NOMO-1 treated with DMSO at 0.1 percent for 48 hours (cell line): Measurements from ENCODE around the gene NUCB1.

Experiments used
- DNase-seq: peaks from one replicate; lab custom pipeline; 2025; ENCODE audit not compliant: unreplicated experiment; lab: John Stamatoyannopoulos, UW

Gene NUCB1

DNA sequence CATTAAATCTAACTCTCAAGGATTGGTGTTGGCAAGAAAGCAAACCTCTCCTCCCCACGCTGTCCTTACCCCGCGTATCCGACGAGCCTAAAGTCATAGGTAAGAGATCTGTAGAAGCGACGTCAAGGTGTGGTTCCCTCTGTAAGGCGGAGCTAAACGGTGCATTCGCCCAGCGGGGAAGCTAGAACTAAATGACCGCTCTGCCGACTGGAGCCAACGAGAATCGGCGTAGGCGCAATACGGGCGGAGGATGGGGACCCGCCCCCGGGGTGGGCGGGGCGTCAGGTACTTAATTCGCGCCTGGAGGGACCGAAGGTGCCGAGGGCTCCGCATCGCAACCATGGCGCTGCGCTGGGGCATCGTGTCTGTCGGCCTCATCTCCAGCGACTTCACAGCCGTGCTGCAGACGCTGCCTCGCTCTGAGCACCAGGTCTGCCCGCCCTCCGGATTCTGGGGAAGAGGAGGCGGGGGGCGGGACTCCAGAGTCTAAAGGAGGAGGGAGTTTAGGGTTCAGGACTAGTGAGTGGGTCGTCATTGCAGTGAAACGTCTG, 33.3 kb downstream of the NUCB1 start, which contains the start of gene DHDH:
Gene DHDH, plus strand, starts transcription at position 318 of the 551 bp plus-strand sequence. Its CDS starts 23 bp downstream, at position 341.
- DNase-seq = peak; percentile 74

DNA sequence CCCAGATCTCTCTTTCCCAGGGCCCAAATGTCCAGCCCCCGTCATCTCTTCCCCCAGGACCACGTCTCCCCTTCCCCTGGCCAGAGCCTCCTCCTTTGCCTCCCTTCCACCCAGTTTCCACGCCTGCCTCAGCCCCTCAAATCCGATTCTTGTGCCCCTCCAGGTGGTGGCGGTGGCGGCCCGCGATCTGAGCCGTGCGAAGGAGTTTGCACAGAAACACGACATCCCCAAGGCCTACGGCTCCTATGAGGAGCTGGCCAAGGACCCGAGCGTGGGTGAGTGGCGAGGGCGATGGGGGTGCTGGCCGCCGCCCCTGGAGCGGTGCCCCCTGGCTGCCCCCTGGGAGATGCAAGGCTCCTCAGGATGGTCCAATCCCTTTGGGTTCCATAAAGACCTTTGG, 34.7 kb downstream of the NUCB1 start:
- no peak for DNase-seq

DNA sequence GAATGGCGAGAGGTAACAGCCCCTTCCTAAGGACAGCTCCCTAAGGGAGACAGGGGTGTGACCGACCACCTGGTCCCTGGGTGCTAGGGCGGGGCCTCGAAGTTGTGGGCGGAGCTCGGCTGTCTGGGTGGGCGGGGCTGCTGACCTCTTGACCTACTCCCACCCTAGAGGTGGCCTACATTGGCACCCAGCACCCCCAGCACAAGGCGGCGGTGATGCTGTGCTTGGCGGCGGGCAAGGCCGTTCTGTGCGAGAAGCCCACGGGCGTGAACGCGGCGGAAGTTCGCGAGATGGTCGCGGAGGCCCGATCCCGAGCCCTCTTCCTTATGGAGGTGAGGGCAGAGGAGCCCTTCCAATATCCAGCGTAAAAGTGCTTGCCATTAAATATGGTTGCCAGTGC, 35.8 kb downstream of the NUCB1 start:
- DNase-seq = no peak

DNA sequence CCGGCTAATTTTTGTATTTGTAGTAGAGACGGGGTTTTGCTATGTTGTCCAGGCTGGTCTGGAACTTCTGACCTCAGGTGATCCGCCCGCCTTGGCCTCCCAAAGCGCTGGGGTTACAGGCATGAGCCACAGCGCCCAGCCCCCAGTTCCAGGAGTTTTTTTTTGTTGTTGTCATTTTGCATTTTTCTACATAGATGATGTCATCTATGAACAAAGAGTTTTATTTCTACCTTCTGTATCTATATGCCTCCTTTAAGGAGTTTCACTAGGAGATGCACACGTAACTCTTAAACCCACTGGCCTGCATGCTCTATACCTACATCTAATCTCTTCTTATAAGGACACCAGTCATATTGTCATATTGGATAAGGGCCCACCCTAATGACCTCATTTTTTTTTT, 38.1 kb downstream of the NUCB1 start:
- DNase-seq = no peak

DNA sequence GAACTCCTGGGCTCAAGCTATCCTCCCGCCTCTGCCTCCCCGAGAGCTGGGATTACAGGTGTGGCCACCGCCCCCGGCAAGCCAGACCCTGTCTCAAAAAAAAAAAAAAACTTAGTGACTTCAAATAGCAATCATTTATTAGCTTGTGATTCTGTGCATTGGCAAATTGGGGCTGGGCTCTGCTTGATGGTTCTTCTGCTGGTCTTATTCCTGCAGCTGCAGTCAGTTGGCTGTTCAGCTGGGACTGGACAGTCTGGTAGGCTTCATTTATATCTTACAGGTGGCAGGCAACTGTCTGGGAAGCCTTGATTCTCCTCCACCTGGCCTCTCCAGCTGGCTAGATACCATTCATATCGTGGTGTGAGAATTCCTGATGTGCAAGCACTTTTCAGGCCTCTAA, 40.8 kb downstream of the NUCB1 start:
- DNase-seq = no peak

DNA sequence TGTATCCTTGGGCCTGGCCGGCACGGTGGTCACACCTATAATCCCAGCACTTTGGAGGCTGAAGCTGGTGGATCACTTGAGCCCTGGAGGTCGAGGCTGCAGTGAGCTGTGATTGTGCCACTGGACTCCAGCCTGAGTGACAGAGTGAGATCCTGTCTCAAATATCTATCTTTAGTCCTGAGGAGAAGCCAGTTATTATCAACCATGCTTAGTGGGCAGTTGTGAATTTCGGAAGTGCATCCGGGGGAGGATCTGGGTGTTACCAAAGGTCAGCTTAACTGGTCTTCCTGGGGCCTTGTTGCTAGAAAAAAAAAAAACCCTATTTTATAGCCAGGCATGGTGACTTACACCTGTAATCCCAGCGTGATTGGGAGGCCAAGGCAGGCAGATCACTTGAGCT, 43.0 kb downstream of the NUCB1 start:
- DNase-seq = no peak

DNA sequence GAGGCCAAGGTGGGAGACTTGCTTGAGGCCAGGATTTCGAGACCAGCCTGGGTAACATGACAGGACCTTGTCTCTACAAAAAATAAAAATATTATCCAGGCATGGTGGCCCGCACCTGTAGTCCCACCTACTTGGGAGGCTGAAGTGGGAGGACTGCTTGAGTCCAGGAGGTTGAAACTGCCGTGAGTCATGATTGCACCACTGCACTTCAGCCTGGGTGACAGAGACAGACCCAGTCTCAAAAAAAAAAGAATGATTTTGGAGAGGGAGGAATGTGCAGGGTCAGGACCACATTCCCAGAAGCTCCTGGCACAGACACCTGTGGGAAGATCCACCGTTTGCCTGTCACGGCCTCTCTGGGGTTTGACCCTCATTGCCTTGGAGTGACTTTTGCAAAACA, 45.3 kb downstream of the NUCB1 start:
- DNase-seq = no peak

DNA sequence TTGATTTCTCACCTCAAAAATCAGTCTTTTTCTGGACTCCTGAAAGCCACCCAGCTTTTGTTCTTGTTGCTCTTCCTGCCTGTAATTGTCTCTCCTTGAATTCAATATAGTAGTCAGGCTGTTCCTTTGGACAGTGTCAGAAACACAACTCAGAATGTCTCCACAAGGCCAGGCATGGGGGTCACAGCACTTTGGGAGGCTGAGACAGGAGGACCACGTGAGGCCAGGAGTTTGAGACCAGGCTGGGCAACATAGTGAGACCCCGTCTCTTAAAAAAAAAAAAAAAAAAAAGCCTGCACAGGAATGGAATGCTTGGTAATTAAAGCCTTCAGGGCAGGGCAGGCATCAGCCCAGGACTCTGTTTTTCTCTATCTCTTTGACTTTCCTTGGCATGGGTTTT, 45.7 kb downstream of the NUCB1 start:
- DNase-seq = no peak

DNA sequence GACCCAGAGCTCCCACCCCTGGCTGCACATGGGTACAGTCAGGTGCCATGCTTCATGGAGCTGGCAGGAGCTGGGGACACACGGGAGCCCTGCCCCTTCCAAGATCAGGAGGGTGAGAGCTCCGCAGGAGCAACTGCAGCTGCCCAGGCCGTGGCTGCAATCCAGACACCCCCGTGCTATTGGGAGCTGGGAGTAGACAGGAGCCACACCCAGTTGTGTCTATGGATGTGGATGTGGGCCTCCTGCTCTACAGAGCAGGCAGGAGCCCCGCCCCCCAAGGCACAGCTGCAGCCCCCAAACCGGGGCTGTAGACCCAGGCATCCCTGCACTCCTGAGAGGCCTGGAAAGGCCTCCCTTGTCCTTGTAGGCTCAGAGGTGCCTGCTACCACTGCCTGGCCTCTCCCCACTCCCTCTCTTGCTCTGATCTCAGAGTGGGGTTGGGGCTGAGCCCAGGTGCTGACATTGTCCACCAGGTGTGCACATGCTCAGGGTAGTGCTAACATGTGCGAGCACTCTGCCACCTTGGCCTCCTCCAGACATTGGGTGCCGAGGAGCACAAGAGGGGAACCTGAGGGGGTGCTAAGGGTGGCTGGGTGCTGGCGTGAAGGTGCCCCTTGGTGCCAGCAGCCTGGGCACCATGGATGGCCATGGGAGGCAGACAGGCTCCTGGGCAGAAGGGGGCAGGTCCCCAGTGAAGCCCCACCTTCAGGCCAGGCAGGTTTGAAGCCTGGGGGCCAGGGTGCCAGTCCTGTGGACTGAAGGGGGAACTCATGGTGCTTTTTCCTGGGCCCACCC, 46.5 kb downstream of the NUCB1 start:
- no peak for DNase-seq

DNA sequence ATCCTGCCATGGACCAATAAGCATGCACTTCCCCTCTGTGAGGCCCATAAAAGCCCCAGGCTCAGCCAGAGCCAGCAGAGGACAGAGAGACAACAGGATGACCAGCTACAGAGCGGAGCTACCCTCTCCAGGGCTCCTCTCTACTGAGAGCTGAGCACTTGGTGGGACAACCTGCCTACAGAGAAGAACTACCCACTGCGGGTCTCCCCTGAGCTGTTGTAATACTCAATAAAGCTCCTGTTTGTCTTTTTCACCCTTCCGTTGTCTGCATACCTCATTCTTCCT, 47.1 kb downstream of the NUCB1 start:
- DNase-seq = no peak

DNA sequence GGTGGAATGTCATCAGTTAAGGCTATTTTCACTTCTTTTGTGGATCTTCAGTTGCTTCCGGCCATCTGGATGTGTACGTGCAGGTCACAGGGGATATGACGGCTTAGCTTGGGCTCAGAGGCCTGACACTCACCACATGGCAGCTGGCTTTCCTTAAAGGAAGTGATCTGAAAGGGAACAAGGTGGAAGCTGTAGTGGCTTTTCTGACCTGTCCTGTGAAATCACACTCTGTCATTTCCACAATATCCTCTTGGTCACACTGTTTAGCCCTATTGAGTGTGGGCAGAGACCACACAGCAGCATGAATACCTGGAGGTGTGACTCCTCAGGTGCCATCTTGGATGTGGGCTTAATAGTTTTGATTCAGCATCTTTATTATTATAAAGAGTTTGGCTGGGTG, 50.0 kb downstream of the NUCB1 start:
- no peak for DNase-seq

DNA sequence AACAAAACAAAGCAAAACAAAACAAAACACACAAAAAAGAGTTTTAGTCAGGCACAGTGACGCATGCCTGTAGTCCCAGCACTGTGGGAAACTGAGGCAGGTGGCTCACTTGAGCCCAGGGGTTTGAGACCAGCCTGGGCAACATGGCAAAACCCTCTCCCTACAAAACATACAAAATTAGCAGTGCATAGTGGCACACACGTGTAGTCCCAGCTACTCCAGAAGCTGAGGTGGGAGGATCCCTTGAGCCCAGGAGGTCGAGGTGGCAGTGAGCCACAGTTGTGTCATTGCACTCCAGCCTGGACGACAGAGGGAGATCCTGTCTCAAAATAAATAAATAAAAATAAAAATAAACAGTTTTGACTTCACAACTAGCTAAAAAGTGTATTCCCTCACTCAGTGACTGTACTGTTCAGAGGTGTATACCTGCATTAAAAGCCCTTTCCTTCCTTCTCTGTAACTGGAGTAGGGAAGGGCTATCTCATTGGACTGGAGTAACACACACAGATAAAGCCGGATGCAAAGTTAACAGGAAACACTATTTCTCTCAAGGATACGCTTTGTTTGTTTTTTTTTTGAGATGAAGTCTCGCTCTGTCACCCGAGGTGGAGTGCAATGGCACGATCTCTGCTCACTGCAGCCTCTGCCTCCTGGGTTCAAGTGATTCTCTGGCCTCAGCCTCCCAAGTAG, 50.9 kb downstream of the NUCB1 start:
- no peak for DNase-seq

DNA sequence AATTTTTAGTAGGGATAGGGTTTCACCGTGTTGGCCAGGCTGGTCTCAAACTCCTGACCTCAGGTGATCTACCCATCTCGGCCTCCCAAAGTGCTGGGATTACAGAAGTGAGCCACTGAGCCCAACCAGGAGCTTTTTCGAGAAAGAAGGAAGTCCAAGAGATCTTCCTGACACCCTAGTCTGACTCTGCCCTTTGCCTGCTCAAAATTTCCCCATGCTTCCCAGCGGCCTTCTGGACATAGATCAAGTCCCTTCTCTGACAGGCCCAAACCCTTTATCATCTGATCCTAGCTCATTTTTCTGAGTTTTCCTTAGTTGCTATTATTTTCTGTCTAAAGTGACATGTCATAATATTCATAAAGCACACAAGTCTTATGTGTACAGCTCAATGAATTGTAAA, 53.0 kb downstream of the NUCB1 start:
- DNase-seq = no peak

DNA sequence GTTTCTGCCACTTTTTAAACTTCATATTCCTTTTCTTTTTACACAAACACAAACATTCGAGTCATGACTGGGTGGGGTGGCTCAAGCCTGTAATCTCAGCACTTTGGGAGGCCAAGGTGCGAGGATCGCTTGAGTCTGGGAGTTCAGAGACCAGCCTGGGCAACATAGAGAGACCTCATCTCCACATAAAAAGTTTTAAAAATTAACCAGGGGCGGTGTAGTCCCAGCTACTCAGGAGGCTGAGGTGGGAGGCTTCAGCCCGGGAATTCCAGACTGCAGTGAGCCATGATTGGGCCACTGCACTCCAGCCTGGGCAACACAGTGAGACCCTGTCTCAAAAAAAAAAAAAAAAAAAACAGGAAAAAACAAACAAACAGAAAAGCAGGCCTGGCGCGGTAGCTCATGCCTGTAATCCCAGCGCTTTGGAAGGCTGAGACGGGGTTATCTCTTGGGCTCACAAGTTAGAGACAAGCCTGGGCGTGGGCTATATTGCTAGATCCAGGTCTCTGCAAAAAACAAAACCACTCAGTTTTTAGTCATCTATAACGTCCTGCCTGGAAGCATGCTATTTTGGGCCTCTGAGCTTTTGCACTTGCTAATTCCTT, 54.0 kb downstream of the NUCB1 start:
- no peak for DNase-seq

DNA sequence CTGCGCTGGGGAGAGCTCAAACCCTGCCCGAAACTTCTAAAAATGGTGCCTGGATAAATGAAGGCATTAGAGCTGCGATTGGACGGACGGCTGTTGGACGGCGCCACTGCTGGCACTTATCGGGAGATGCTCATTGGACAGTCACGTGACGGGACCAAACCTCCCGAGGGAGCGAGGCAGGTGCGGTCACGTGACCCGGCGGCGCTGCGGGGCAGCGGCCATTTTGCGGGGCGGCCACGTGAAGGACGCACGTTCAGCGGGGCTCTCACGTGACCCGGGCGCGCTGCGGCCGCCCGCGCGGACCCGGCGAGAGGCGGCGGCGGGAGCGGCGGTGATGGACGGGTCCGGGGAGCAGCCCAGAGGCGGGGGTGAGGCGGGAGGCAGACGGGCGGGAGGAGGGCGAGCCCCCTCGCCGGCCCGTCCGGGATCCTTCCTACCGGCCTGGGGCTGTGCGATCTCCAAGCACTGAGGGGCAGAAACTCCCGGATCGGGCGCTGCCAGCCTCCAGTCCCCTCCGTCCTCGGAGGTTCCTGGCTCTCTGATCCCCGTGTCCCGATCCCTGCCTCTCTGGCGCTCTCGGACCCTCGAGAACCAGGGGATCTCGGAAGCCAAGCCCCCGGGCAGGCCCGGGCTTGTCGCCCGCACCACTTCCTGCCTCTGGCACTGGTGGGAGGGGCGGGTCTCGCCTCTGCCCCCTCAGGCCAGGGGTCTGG, 54.6 kb downstream of the NUCB1 start, which contains the start of gene BAX:
Gene BAX, plus strand, starts transcription at position 281 of the 713 bp plus-strand sequence. Its CDS starts 54 bp downstream, at position 335.
- DNase-seq = peak; percentile 93

DNA sequence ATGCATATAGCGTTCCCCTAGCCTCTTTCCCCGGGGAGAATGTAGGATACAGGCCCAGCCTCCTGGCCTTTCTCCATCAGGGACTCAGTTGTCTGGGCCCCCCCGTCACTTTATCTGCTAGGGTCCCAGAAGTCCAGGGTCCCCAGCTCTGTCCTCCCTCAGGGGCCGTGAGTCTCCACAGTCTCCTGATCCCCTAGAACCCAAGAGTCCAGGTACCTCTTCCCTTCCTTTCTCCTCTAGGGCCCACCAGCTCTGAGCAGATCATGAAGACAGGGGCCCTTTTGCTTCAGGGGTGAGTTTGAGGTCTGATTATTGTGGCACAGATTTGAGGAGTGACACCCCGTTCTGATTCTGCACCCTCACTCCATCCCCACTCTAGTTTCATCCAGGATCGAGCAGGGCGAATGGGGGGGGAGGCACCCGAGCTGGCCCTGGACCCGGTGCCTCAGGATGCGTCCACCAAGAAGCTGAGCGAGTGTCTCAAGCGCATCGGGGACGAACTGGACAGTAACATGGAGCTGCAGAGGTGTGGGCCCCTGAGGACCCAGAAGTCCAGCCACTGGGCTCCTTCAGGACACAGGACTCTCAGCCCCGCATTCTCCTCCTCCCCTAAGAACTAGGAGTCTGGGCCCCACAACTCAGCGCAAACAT, 55.3 kb downstream of the NUCB1 start:
- DNase-seq = no peak

DNA sequence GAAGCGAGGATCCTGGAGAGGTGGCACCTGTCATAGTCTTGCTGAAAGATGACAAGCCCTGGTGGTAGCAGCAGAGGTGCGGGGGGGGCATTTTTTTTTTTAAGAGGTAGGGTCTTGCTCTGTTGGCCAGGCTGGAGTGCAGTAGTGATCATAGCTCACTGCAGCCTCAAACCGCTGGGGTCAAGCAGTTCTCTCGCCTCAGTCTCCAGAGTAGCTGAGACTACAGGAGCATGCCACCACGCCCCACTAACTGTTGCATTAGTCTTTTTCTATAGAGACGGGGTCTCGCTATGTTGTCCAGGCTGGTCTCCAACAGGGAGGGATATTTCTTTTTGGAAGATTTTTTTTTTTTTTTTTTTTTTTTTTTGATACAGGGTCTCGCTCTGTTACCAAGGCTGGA, 57.9 kb downstream of the NUCB1 start:
- no peak for DNase-seq

DNA sequence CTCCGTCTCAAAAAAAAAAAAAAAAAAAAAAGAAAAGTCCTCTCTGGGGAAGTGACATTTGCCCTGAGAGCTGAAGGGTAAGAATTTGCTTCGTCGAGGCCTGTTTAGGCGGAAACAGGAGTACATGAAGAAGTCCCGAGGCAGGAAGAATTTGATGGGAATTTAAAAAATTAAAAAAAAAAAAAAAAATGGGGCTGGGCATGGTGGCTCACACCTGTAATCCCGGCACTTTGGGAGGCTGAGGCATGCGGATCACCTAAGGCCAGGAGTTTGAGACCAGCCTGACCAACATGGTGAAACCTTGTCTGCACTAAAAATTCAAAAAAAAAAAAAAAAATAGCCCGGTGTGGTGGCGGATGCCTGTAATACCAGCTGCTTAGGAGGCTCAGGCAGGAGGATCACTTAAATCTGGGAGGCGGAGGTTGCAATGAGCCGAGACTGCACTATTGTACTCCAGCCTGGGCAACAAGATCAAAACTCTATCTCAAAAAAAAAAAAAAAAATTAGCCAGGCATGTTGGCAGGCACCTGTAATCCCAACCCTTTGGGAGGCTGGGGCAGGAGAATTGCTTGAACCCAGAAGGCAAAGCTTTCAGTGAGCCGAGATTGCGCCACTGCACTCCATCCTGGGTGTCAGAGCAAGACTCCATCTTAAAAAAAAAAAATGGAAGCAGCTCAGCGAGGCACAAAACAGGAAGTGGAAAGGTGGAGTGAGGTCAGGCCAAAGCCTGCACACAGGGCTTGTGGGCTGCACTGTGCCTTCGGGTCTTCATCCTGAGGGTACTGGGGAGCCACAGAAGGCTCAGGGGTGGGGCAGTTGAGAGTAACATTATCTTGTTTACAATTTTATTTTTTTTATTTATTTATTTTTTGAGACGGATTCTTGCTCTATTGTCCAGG, 59.5 kb downstream of the NUCB1 start:
- no peak for DNase-seq

DNA sequence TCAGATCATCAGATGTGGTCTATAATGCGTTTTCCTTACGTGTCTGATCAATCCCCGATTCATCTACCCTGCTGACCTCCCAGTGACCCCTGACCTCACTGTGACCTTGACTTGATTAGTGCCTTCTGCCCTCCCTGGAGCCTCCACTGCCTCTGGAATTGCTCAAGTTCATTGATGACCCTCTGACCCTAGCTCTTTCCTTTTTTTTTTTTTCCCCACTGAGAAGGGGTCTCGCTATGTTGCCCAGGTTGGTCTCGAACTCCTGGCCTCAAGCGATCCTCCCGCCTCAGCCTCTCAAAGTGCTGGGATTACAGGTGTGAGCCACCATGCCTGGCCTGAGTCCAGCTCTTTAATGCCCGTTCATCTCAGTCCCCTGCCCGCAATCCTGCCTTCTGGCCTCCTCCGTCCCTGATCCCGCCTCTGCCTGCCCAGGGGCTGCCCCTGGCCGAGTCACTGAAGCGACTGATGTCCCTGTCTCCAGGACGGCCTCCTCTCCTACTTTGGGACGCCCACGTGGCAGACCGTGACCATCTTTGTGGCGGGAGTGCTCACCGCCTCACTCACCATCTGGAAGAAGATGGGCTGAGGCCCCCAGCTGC, 61.0 kb downstream of the NUCB1 start:
- DNase-seq = no peak

DNA sequence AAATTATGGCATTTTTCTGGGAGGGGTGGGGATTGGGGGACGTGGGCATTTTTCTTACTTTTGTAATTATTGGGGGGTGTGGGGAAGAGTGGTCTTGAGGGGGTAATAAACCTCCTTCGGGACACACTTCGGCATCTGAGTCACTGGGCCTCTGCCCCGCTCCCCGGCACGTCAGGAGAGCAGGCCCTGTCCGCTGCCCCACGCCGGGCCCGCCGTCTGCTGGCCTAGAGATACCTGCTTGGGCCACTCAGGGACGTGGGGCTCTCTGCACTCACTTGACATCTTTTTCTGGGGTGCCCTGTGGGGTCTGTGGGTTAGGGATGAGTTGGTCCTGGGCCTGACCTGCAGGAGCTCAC, 61.5 kb downstream of the NUCB1 start:
- no peak for DNase-seq
